Erythroblast (primary cell): ENCODE data around the gene GRM7.

Experiments used
- GATA1 ChIP-seq: IDR thresholded peaks from 2 replicates; pipeline ENCODE4 v1.6.1; 2011; ENCODE audit warnings: low read depth, mild to moderate bottlenecking, control low read depth, low read length, moderate library complexity
- POLR2A ChIP-seq: IDR thresholded peaks from 2 replicates; pipeline ENCODE4 v1.6.1; 2011; ENCODE audit warnings: mild to moderate bottlenecking, low read length

DNA sequence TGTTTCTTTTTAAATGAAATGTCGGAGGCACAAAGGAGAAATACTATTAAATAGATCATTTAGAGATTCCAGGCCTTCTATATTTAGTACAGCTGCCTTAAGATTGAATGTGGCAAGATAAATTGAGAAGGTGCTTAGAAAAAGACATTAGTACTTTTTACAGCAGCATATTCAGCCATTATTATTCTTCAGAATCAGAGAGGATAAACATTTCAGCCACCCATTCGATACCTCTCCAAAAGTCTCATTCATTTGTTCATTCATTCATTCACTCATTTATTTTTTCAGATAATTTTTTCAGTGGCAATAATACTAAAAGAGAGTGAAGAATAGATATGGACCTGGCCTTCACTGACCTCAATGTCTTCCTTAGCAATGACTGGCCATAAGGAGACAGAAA is 347.0 kb downstream of the GRM7 start:
- TF ChIP-seq POLR2A (no peak), GATA1 (no peak)
